Stimulated activated CD4-positive, alpha-beta T cell treated with anti-CD3 and anti-CD28 coated beads, TNF-alpha, amount 100 ng/mL, for 4 hours (primary cell): ENCODE measurements around the gene TM4SF4.

Experiments
- DNase-seq, 3 experiments: peaks; one replicate each; pipeline ENCODE4 v3.0.0-alpha.2; 2020; ENCODE audit warnings: low read depth in 3 of 3

TM4SF4 gene

GRCh38 chr3:149481491-149481890 is 7.0 kb downstream of the TM4SF4 start:
- no peak for DNase-seq

DNA sequence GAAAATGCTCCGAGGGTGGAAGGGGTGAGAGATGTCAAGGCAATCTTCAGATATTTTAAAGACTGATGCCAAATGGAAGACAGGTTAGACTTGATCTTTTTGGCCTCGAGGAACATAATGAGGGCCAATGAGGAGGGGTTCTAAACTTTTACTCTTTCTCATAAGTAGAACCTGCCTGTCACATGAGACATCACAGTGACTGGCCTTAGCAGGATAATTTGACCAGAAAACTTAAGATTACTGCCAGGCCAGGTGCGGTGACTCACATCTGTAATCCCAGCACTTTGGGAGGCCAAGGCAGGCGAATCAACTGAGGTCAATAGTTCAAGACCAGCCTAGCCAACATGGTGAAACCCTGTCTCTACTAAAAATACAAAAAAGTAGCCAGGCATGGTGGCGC is 12.2 kb downstream of the TM4SF4 start:
- no peak for DNase-seq

- peak in 1 of 3 experiments; percentile 4 for DNase-seq
Observed at GRCh38 chr3:149487598-149488197, 13.2 kb downstream of the TM4SF4 start.

GRCh38 chr3:149489060-149489690 is 14.7 kb downstream of the TM4SF4 start:
- no peak for DNase-seq

- no peak for DNase-seq
Observed at GRCh38 chr3:149490260-149490971, 15.9 kb downstream of the TM4SF4 start.

GRCh38 chr3:149493315-149494021 is 19.0 kb downstream of the TM4SF4 start:
- no peak for DNase-seq

GRCh38 chr3:149494022-149494758 is 19.7 kb downstream of the TM4SF4 start:
- DNase-seq: no peak

GRCh38 chr3:149494759-149495580 is 20.5 kb downstream of the TM4SF4 start:
- no peak for DNase-seq

DNA sequence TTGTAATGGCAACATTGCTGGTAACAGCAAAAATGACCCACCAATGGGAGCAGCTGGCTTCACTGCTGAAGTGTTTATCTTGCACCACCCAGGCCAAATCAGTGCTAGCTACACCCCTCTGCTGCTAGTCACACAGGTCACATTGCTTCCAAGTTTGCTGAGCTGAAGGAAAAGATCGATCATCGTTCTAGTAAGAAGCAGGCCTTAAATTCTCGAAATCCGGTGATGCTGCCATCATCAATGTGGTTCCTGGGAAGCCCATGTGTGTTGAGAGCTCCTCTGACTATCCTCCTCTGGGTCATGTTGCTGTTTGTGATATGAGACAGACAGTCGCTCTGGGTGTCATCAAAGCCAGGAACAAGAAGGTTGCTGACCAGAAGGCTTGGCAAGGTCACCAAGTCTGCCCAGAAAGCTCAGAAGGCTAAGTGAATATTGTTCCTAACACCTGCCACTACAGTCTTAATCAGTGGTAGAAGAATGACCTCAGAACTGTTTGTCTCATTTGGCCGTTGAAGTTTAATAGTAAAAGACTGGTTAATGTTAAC is 21.2 kb downstream of the TM4SF4 start:
- DNase-seq: no peak

- DNase-seq: no peak
Observed at GRCh38 chr3:149496891-149497290, 22.4 kb downstream of the TM4SF4 start.

- no peak for DNase-seq
Observed at GRCh38 chr3:149497966-149498670, 23.6 kb downstream of the TM4SF4 start.

- no peak for DNase-seq
Observed at GRCh38 chr3:149501524-149501923, 27.0 kb downstream of the TM4SF4 start.

DNA sequence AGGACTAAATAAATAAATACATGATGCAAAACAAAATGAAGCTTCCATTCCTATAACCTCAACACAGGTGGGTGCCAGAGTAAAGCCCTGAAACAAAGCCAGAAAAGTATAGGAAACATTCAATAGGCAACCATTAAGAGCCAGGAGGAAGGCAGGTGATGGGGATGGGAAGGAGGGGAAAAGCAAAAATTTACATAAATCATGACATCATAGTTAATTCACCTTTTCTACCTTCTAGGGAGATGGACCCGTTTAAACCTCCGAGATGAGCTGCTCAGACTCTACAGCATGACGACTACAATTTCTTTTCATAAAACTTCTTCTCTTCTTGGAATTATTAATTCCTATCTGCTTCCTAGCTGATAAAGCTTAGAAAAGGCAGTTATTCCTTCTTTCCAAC is 27.9 kb downstream of the TM4SF4 start:
- no peak for DNase-seq

GRCh38 chr3:149506540-149506939 is 32.0 kb downstream of the TM4SF4 start:
- DNase-seq: no peak

GRCh38 chr3:149506965-149507364 is 32.5 kb downstream of the TM4SF4 start:
- DNase-seq: no peak

DNA sequence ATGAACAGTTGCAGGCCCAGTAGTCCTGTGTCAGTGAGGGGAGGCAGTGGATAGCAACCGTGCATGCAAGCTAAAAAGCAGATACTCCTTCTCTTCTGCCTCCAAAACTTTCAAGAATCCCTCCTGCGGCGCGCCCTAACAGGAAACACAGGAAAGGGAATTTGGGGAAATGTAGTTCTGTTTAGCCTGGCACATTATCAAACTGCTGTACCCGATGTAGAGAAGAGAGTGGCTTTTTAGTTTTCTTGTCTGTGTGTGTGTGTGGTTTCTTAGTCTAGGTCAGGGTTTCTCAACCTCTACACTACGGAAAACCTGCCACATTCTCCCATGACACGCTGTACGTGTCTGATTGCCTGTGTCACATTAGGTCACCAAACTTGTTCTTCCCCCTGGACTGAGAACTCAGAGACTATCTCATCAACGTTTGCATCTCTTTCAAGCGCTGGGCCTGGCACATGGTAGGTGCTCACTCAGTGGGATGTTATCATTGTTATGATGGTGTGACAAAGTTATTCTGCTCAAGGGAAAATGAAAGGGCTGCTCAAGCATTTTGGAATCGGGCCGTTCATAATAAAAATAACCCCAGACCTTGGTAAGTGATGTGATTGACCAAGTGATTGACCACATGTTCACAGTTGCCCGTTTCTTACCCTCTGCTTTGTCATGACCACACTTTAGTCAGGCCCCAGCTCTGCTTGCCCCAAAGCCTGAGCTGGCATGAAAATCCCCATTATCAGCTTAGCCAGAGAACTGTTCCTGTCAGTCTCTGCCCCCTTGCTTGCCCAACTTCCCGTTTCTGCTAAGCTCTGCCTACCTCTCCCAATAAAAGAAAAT is 33.2 kb downstream of the TM4SF4 start:
- DNase-seq: no peak

DNA sequence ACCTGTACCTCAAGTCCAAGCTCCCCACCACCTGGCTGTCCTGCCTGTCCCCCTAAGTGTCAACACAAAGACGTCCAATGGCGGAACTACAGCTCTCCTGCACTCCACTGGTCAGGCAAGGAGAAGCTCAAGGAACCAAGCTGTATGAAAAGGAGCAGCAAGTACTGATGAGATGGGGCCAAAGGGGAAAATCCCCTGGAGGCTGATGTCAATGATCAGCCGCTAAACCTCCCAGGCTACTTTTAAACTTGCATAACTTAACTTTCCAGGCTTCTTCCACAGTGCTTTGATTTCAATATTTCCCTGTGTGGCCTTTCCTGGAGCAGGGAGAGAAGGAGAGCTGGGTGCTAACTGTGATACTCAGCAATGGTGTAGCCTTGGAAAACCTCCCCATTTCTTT is 35.0 kb downstream of the TM4SF4 start:
- DNase-seq: no peak

- DNase-seq: no peak
Observed at GRCh38 chr3:149510480-149510879, 36.0 kb downstream of the TM4SF4 start.

DNA sequence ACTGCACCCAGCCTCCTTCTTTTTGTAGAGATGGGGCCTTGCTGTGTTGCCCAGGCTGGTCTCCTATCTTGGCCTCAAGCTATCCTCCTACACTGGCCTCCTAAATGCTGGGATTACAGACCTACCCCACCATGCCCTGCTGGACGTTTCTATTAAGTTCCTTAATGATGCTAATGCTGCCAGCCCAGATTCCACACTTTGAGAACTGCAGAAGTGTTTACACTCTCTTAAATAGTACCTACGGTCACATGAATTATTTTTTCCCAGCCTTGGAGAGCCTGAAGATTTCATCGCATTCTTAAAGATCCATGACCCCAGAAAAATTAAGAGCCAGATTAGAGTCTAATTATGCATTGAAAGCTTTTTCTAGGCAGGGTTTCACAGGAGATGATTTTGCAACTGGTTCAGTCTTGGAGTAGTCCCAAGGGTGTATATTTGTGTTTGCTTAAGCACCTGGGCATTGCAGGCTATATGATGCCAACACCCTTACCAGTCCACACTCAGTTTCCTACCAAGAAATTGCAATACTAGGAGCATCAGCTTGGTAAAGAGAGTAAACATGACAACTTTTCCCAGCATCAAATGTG is 36.6 kb downstream of the TM4SF4 start:
- no peak for DNase-seq
